H1 (cell line): Measurements from ENCODE around the gene TCF19. TPM values are rescaled to one million over a fixed set of nuclear protein-coding genes. Genes with fewer than 3 reads are reported as not detected.

ENCODE experiments used
- CTCF ChIA-PET: fragments of 300-600 bp; sonication (Branson Sonifier 250); formaldehyde crosslinking; loops from one replicate; lab custom pipeline; 2021; ENCODE audit not compliant: partially characterized antibody; lab: Charles Lee
- POLR2A ChIA-PET: fragments of 300-600 bp; sonication (Branson Sonifier 250); formaldehyde crosslinking; loops from one replicate; lab custom pipeline; 2021; ENCODE audit warnings: inconsistent platforms; ENCODE audit not compliant: partially characterized antibody; lab: Charles Lee
- DNase-seq, 2 experiments: peaks; one replicate each; pipeline versions ENCODE4 v3.0.0 to v3.0.0-alpha.2; 2010 to 2022; ENCODE audit warnings: low spot score in 2 of 2, low read depth in 1 of 2, mixed read lengths in 1 of 2
- FAIRE-seq: peaks from 2 replicates; lab custom pipeline; 2011; peaks lifted over from hg19 to GRCh38; lab: Jason Lieb, UNC
- H2AFZ ChIP-seq: 2 replicates; pipeline ENCODE4 v1.8.1; 2012; ENCODE audit warnings: low read length, inconsistent platforms
- H2AK5ac ChIP-seq: 2 replicates; pipeline ENCODE4 v1.6.1; 2013; ENCODE audit warnings: low read depth, low read length
- H2BK120ac ChIP-seq: replicated peaks from 2 replicates; pipeline ENCODE3; 2013; ENCODE audit warnings: low read depth, low read length, inconsistent platforms
- H2BK12ac ChIP-seq: 2 replicates; pipeline ENCODE4 v1.6.1; 2013; ENCODE audit warnings: low read depth, low read length
- H2BK15ac ChIP-seq: 2 replicates; pipeline ENCODE4 v1.6.1; 2013; ENCODE audit warnings: low read length
- H2BK20ac ChIP-seq: 2 replicates; pipeline ENCODE4 v1.6.1; 2013; ENCODE audit warnings: low read length
- H2BK5ac ChIP-seq: 2 replicates; pipeline ENCODE4 v1.6.1; 2013; ENCODE audit warnings: low read depth, low read length
- H3K14ac ChIP-seq: 2 replicates; pipeline ENCODE4 v1.6.1; 2013; ENCODE audit warnings: inconsistent platforms; ENCODE audit not compliant: insufficient read length
- H3K18ac ChIP-seq: 2 replicates; pipeline ENCODE4 v1.6.1; 2013; ENCODE audit warnings: low read length; ENCODE audit errors: extremely low read depth
- H3K23ac ChIP-seq: 2 replicates; pipeline ENCODE4 v1.6.1; 2013; ENCODE audit warnings: inconsistent platforms; ENCODE audit not compliant: insufficient read length
- H3K23me2 ChIP-seq: 2 replicates; pipeline ENCODE4 v1.6.1; 2013; ENCODE audit warnings: low read depth, low read length
- H3K27ac ChIP-seq: 2 replicates; pipeline ENCODE4 v1.6.1; 2011; ENCODE audit warnings: low read depth, low read length, inconsistent platforms
- H3K27me3 ChIP-seq, 4 experiments: replicated peaks in 1 of 4; 1 replicate in 1 of 4; 2 replicates in 3 of 4; pipeline versions ENCODE4 v1.6.1 to v1.8.1; 2011 to 2013; ENCODE audit warnings: low read length in 3 of 4, mild to moderate bottlenecking in 3 of 4, inconsistent platforms in 2 of 4, mixed read lengths in 2 of 4, moderate library complexity in 1 of 4; ENCODE audit not compliant: control insufficient read depth in 3 of 4, insufficient read depth in 3 of 4; ENCODE audit errors: extremely low read depth in 1 of 4
- H3K36me3 ChIP-seq, 4 experiments: 2 replicates each; pipeline versions ENCODE4 v1.6.1 to v1.8.1; 2011 to 2013; ENCODE audit warnings: mild to moderate bottlenecking in 4 of 4, low read length in 3 of 4, moderate library complexity in 2 of 4, control low read depth in 1 of 4, inconsistent platforms in 1 of 4; ENCODE audit not compliant: insufficient read depth in 4 of 4, control insufficient read depth in 2 of 4
- H3K4ac ChIP-seq: replicated peaks from 2 replicates; pipeline ENCODE3; 2013; ENCODE audit warnings: low read length, low read depth, mixed read lengths, inconsistent platforms; ENCODE audit not compliant: insufficient read length
- H3K4me1 ChIP-seq, 4 experiments: replicated peaks in 1 of 4; 1 replicate in 1 of 4; 2 replicates in 3 of 4; pipeline versions ENCODE4 v1.6.1 to v1.8.1; 2011 to 2013; ENCODE audit warnings: low read length in 3 of 4, inconsistent platforms in 2 of 4, mixed read lengths in 1 of 4; ENCODE audit not compliant: insufficient read depth in 4 of 4, control insufficient read depth in 3 of 4
- H3K4me2 ChIP-seq, 2 experiments: 2 replicates each; pipeline versions ENCODE4 v1.6.1 to v1.8.1; 2011 to 2013; ENCODE audit warnings: low read depth in 2 of 2, low read length in 2 of 2, control low read depth in 1 of 2, inconsistent platforms in 1 of 2, mild to moderate bottlenecking in 1 of 2; ENCODE audit not compliant: insufficient read depth in 1 of 2
- H3K4me3 ChIP-seq, 4 experiments: fragments of 200-600, 300-600 bp in 1 of 4; sonication (generic), shearing (Covaris generic), sonication (Bioruptor Twin) in 1 of 4; 2 replicates each; pipeline versions ENCODE4 v1.5.1 to v1.8.1; 2011 to 2016; ENCODE audit warnings: low read length in 4 of 4, low read depth in 3 of 4, control low read depth in 2 of 4, inconsistent platforms in 2 of 4, mild to moderate bottlenecking in 2 of 4, mixed read lengths in 1 of 4, moderate library complexity in 1 of 4; ENCODE audit not compliant: insufficient read depth in 2 of 4; ENCODE audit errors: extremely low read depth in 1 of 4
- H3K56ac ChIP-seq: replicated peaks from 2 replicates; pipeline ENCODE3; 2013; ENCODE audit warnings: low read depth, mild to moderate bottlenecking, mixed read lengths, low read length, inconsistent platforms; ENCODE audit not compliant: insufficient read length
- H3K79me1 ChIP-seq: 2 replicates; pipeline ENCODE4 v1.6.1; 2013; ENCODE audit warnings: low read depth, low read length, control low read depth
- H3K79me2 ChIP-seq, 2 experiments: 2 replicates each; pipeline versions ENCODE4 v1.6.1 to v1.8.1; 2012 to 2013; ENCODE audit warnings: low read length in 2 of 2, mild to moderate bottlenecking in 2 of 2, inconsistent platforms in 1 of 2; ENCODE audit not compliant: insufficient read depth in 2 of 2, control insufficient read depth in 1 of 2
- H3K9ac ChIP-seq, 4 experiments: replicated peaks in 1 of 4; 1 replicate in 1 of 4; 2 replicates in 3 of 4; pipeline versions ENCODE4 v1.6.1 to v1.8.1; 2011 to 2013; ENCODE audit warnings: low read depth in 3 of 4, low read length in 3 of 4, control low read depth in 2 of 4, mild to moderate bottlenecking in 2 of 4, moderate library complexity in 2 of 4, inconsistent platforms in 1 of 4; ENCODE audit errors: extremely low read depth in 1 of 4
- H3K9me3 ChIP-seq, 2 experiments: 2 replicates each; pipeline versions ENCODE4 v1.6.1 to v1.8.1; 2012 to 2013; ENCODE audit warnings: mild to moderate bottlenecking in 2 of 2, moderate library complexity in 2 of 2, control low read depth in 1 of 2, inconsistent platforms in 1 of 2, low read depth in 1 of 2, low read length in 1 of 2, mixed read lengths in 1 of 2; ENCODE audit not compliant: insufficient read depth in 2 of 2
- H4K20me1 ChIP-seq, 2 experiments: replicated peaks in 1 of 2; 2 replicates each; pipeline versions ENCODE3 to v1.8.1; 2011 to 2013; ENCODE audit warnings: inconsistent platforms in 2 of 2, low read length in 2 of 2, mild to moderate bottlenecking in 1 of 2; ENCODE audit not compliant: insufficient read depth in 2 of 2, control insufficient read depth in 1 of 2
- H4K5ac ChIP-seq: 2 replicates; pipeline ENCODE4 v1.6.1; 2013; ENCODE audit warnings: low read length, low read depth, mixed read lengths, inconsistent platforms; ENCODE audit not compliant: insufficient read length
- H4K8ac ChIP-seq: 2 replicates; pipeline ENCODE4 v1.8.0; 2013; ENCODE audit warnings: mild to moderate bottlenecking, moderate library complexity, low read length, inconsistent platforms; ENCODE audit not compliant: insufficient read depth; ENCODE audit errors: extremely low read depth
- H4K91ac ChIP-seq: replicated peaks from 2 replicates; pipeline ENCODE3; 2013; ENCODE audit warnings: low read length, mixed read lengths, inconsistent platforms; ENCODE audit not compliant: insufficient read length
- EGR1 ChIP-seq: IDR thresholded peaks from 2 replicates; pipeline ENCODE4 v1.6.1; 2011; ENCODE audit warnings: low read depth, low read length, borderline replicate concordance
- GABPA ChIP-seq: IDR thresholded peaks from 2 replicates; pipeline ENCODE4 v1.6.1; 2011; ENCODE audit warnings: mild to moderate bottlenecking, low read length, moderate library complexity, borderline replicate concordance; ENCODE audit not compliant: insufficient read depth
- KDM4A ChIP-seq: IDR thresholded peaks from one replicate; pipeline ENCODE4 v1.7.1; 2012; ENCODE audit warnings: low read depth, mild to moderate bottlenecking, moderate library complexity, low read length, inconsistent platforms; ENCODE audit not compliant: severe bottlenecking
- MAX ChIP-seq: IDR thresholded peaks from 2 replicates; pipeline ENCODE4 v1.6.1; 2012; ENCODE audit warnings: inconsistent platforms
- SP4 ChIP-seq: IDR thresholded peaks from 2 replicates; pipeline ENCODE4 v1.6.1; 2012; ENCODE audit warnings: low read length, inconsistent platforms
- TCF12 ChIP-seq: IDR thresholded peaks from 2 replicates; pipeline ENCODE4 v1.6.1; 2011; ENCODE audit warnings: low read depth, mild to moderate bottlenecking, low read length
- WGBS, 2 experiments: shearing (Covaris generic) in 1 of 2; methylation state at CpG; one replicate each; pipeline versions ENCODE4 v1.1.6 to v1.1.7; 2013 to 2015; ENCODE audit warnings: low lambda C conversion rate in 2 of 2, mixed read lengths in 2 of 2, inconsistent platforms in 1 of 2, low coverage in 1 of 2, missing lambda C conversion rate in 1 of 2; ENCODE audit not compliant: insufficient replicate concordance in 2 of 2, insufficient coverage in 1 of 2, insufficient read length in 1 of 2; ENCODE audit errors: extremely low coverage in 1 of 2, missing lambda C conversion rate in 1 of 2; 5-methylcytosine and 5-hydroxymethylcytosine counted together
- polyA plus RNA-seq, 7 experiments: library from polyadenylated mRNA; depleted of rRNA in 3 of 7; stranded (reverse) in 5 of 7; unstranded in 2 of 7; fragments of >200 nt in 5 of 7; fragments of 200-250 nt in 2 of 7; gene quantifications; 1 replicate in 5 of 7; 2 replicates in 1 of 7; 4 replicates in 1 of 7; pipeline versions ENCODE4 v1.2.1 to v1.2.3, GENCODE V29; 2011 to 2013; ENCODE audit warnings: missing spikeins in 2 of 7, mixed read lengths in 2 of 7
- total RNA-seq: library from RNA; stranded (reverse); fragmentation: NEBNext Ultra II Directional; extraction: Animal tissue kit (Norgen Biotek cat#: 25700); gene quantifications from 2 replicates; pipeline ENCODE4 v1.2.1, GENCODE V29; 2021
- TF ChIP-seq, protein P1 (sequence below): IDR thresholded peaks from 2 replicates; pipeline ENCODE4 v1.6.1; 2012; ENCODE audit warnings: inconsistent platforms
- TF ChIP-seq, protein P2 (sequence below): IDR thresholded peaks from 2 replicates; pipeline ENCODE4 v1.6.1; 2012; ENCODE audit warnings: low read length, inconsistent platforms

The TCF19 gene
- total and polyA plus RNA-seq, 2 of the 8 experiments (the other 6 are each of a cell fraction or from before 2014, with no cell fraction given), result 7.2 to 11.0 TPM

- H4K91ac ChIP-seq, result no peak overlapping the region
- DNase-seq, result no peak
- H3K27me3 ChIP-seq, result no peaks in the 10 kb centered on the region
- peaks cover 6% of the 10 kb centered on the region for H3K79me1 ChIP-seq
- CTCF ChIA-PET, result interaction anchor here (0.6 to 6.3 kb wide), 14 partner anchors 8 to 317 kb away, joined by 3 to 45 read pairs (median 4); partner anchors contain the start of genes POU5F1 and PSORS1C2
- H4K5ac ChIP-seq, result no peak overlapping the region
- peaks cover 0 to 11% of the 10 kb centered on the region in 2 experiments; a peak in 2 of 4 replicates for H3K79me2 ChIP-seq
- H3K4me3 ChIP-seq, result no peak overlapping the region
- H2BK5ac ChIP-seq, result peak overlapping the region; percentile 44; the same call in 1 of the 2 replicates
- H3K36me3 ChIP-seq, result peaks cover 14 to 39% (median 23%) of the 10 kb centered on the region in 4 experiments
- no peak overlapping the region for H2BK20ac ChIP-seq
- no peaks in the 10 kb centered on the region for H3K9me3 ChIP-seq
- H2AFZ ChIP-seq, result no peak overlapping the region
- no peak overlapping the region for H3K23ac ChIP-seq
- no peak overlapping the region for H3K9ac ChIP-seq
- no peak overlapping the region for H3K18ac ChIP-seq
- peaks cover 14% of the 10 kb centered on the region for H3K23me2 ChIP-seq
- H3K4me2 ChIP-seq, result no peak overlapping the region
- peaks cover 0 to 26% (median 17%) of the 10 kb centered on the region in 4 experiments; a peak in 6 of 7 replicates for H3K4me1 ChIP-seq
- no peak overlapping the region for H3K14ac ChIP-seq
- H2BK12ac ChIP-seq, result no peak overlapping the region
- no peak overlapping the region for H4K8ac ChIP-seq
- H2BK120ac ChIP-seq, result no peak overlapping the region
- no peak overlapping the region for H3K27ac ChIP-seq
- H3K4ac ChIP-seq, result no peak overlapping the region
- H2BK15ac ChIP-seq, result no peak overlapping the region
- peaks cover 2 to 10% of the 10 kb centered on the region in 2 experiments for H4K20me1 ChIP-seq
- 95% methylated on average over 17 of the region's 19 CpGs; no CpG with 5 or more reads in 1 of the 2 experiments for WGBS, 2 experiments
- no peak overlapping the region for H3K56ac ChIP-seq
- no peak for FAIRE-seq
- H2AK5ac ChIP-seq, result no peak overlapping the region
- POLR2A ChIA-PET, result interaction anchor here (0.6 to 68.5 kb wide), 7 partner anchors 7 to 1061 kb away, joined by 3 to 2251 read pairs (median 4); partner anchors contain the start of genes CCHCR1, CDSN, IER3 and POU5F1
- TF ChIP-seq KDM4A (no peak), EGR1 (no peak), TCF12 (no peak), SP4 (no peak), MAX (no peak), GABPA (no peak)
- TF ChIP-seq, protein P1, sequence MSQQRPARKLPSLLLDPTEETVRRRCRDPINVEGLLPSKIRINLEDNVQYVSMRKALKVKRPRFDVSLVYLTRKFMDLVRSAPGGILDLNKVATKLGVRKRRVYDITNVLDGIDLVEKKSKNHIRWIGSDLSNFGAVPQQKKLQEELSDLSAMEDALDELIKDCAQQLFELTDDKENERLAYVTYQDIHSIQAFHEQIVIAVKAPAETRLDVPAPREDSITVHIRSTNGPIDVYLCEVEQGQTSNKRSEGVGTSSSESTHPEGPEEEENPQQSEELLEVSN, result no peak
- TF ChIP-seq, protein P2, sequence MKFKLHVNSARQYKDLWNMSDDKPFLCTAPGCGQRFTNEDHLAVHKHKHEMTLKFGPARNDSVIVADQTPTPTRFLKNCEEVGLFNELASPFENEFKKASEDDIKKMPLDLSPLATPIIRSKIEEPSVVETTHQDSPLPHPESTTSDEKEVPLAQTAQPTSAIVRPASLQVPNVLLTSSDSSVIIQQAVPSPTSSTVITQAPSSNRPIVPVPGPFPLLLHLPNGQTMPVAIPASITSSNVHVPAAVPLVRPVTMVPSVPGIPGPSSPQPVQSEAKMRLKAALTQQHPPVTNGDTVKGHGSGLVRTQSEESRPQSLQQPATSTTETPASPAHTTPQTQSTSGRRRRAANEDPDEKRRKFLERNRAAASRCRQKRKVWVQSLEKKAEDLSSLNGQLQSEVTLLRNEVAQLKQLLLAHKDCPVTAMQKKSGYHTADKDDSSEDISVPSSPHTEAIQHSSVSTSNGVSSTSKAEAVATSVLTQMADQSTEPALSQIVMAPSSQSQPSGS, result peak; percentile 43; the same call in 1 of the 2 replicates
Measured at GRCh38 chr6:31161216-31162126, 3.1 kb downstream of the TCF19 start.
